Measurements from ENCODE around the gene CCDC60.

Gene CCDC60

DNA sequence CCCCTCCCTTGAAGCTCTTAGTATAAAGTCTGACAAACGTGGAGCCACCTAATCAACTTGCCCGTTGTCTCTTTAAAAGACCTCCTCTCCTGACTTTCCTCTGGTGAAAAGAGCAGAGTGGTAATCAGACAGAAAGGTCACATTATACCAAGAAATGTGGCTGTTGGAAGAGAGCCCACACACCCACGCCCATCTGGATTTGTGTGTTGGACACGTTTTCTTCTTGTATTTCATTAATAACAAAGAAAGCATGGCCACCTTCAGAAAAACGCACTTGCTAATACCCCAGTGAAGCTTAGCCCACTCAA is 41.3 kb downstream of the CCDC60 start (continued):
- TF ChIP-seq BCL11A (tag by site-specific recombination; IDR thresholded peaks at IDR 0.05; ENCODE audit: low read depth), result no peak
- no peak for TF ChIP-seq ZNF768 (tag by site-specific recombination; IDR thresholded peaks at IDR 0.05)

DNA sequence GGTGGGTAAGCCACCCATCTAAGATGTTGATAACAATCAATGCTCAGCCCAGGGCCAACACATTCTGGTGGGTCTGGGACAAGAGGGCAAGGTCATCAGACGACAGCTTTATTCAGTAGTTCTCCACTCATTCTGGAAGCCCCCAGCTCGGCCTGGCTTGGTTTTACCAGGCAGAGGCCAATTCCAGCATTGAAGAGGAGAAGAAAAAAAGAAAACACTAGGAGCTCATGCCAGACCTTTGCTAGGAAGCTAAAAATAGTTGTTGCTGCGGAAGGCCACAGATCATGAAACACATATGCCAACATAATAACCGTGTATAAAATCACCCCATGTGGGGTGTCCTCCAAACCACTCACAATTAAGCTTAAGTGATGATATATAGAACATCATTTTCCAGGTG is 44.4 kb downstream of the CCDC60 start:
- H3K4me1 ChIP-seq (ENCODE audit: control insufficient read depth, insufficient read depth, low read length), result no peaks in the 10 kb centered on the region
- POLR2A ChIA-PET, result no interaction called here
- CTCF ChIA-PET, result interaction anchor here (0.7 kb wide), 1 partner anchor 66 kb away, joined by 3 read pairs; no protein-coding TSS in a partner anchor

DNA sequence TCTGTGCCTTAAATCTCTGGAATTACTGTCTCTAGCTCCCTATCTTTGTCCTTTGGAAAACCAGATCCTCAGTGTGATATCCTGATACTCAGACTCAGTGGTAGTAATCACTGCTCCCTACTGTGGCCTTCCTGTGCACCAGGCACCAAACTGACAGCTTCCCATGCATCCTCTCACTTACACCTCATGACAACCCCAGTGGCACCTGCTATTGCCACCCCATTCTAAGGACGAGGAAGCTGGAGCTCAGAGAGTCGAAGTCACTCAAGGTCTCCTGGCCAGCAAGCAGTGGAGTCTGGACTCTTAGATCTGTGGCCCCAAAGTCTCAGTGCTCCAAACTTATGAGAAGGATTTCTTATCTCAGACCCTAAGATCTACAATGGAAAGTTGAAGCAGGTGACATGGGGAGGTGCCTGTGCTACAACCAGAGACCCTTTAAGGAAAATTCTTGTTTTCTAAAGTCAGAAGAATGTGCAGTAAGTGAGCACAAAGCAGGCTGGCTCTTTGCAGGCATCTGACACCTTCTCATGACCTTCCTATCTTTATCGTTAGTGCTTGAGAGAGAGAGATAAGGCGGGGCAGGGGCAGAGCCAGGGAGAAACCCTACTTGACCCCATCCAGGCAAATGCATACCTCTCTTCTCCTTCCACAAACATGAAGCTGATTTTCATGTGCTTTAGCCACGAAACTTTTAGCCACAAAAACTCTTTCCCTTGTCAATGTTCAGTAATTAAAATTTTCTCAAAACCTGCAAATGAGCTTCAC is 47.1 kb downstream of the CCDC60 start:
- POLR2A ChIA-PET, result no interaction called here
- H3K9me3 ChIP-seq (ENCODE audit: control insufficient read depth, insufficient read depth, low read depth, low read length), result no peaks in the 10 kb centered on the region
- no peaks in the 10 kb centered on the region for H3K36me3 ChIP-seq (ENCODE audit: control insufficient read depth in 2 of 2, insufficient read depth in 1 of 2, low read length in 2 of 2)
- H3K4me1 ChIP-seq (ENCODE audit: control insufficient read depth, insufficient read depth, low read length), result no peaks in the 10 kb centered on the region
- H3K27ac ChIP-seq (ENCODE audit: extremely low read depth, low read depth, low read length), result no peak overlapping the region
- CTCF ChIA-PET, result no interaction called here
- no peak overlapping the region for H3K4me3 ChIP-seq (ENCODE audit: low read depth, low read length)
- TF ChIP-seq EGR2 (tag by site-specific recombination; IDR thresholded peaks at IDR 0.05; ENCODE audit: low read depth), result no peak
- no peak for TF ChIP-seq KLF1 (tag by site-specific recombination; IDR thresholded peaks at IDR 0.05)
- TF ChIP-seq ZEB2 (tag by site-specific recombination; IDR thresholded peaks at IDR 0.05), result no peak
- no peak for TF ChIP-seq ZNF146 (tag by site-specific recombination; IDR thresholded peaks at IDR 0.05)
- no peak for TF ChIP-seq ZNF670 (tag by site-specific recombination; IDR thresholded peaks at IDR 0.05; ENCODE audit: low read depth)
- TF ChIP-seq BCL11B (tag by site-specific recombination; IDR thresholded peaks at IDR 0.05; ENCODE audit: low read depth), result no peak
- TF ChIP-seq, protein P1, sequence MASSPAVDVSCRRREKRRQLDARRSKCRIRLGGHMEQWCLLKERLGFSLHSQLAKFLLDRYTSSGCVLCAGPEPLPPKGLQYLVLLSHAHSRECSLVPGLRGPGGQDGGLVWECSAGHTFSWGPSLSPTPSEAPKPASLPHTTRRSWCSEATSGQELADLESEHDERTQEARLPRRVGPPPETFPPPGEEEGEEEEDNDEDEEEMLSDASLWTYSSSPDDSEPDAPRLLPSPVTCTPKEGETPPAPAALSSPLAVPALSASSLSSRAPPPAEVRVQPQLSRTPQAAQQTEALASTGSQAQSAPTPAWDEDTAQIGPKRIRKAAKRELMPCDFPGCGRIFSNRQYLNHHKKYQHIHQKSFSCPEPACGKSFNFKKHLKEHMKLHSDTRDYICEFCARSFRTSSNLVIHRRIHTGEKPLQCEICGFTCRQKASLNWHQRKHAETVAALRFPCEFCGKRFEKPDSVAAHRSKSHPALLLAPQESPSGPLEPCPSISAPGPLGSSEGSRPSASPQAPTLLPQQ (tag by site-specific recombination; IDR thresholded peaks at IDR 0.05), result no peak
- TF ChIP-seq ZNF138 (tag by site-specific recombination; IDR thresholded peaks at IDR 0.05; ENCODE audit: borderline replicate concordance), result no peak
- no peak for TF ChIP-seq ZNF335 (tag by site-specific recombination; conservative IDR thresholded peaks at IDR 0.05)
- TF ChIP-seq, protein P2, sequence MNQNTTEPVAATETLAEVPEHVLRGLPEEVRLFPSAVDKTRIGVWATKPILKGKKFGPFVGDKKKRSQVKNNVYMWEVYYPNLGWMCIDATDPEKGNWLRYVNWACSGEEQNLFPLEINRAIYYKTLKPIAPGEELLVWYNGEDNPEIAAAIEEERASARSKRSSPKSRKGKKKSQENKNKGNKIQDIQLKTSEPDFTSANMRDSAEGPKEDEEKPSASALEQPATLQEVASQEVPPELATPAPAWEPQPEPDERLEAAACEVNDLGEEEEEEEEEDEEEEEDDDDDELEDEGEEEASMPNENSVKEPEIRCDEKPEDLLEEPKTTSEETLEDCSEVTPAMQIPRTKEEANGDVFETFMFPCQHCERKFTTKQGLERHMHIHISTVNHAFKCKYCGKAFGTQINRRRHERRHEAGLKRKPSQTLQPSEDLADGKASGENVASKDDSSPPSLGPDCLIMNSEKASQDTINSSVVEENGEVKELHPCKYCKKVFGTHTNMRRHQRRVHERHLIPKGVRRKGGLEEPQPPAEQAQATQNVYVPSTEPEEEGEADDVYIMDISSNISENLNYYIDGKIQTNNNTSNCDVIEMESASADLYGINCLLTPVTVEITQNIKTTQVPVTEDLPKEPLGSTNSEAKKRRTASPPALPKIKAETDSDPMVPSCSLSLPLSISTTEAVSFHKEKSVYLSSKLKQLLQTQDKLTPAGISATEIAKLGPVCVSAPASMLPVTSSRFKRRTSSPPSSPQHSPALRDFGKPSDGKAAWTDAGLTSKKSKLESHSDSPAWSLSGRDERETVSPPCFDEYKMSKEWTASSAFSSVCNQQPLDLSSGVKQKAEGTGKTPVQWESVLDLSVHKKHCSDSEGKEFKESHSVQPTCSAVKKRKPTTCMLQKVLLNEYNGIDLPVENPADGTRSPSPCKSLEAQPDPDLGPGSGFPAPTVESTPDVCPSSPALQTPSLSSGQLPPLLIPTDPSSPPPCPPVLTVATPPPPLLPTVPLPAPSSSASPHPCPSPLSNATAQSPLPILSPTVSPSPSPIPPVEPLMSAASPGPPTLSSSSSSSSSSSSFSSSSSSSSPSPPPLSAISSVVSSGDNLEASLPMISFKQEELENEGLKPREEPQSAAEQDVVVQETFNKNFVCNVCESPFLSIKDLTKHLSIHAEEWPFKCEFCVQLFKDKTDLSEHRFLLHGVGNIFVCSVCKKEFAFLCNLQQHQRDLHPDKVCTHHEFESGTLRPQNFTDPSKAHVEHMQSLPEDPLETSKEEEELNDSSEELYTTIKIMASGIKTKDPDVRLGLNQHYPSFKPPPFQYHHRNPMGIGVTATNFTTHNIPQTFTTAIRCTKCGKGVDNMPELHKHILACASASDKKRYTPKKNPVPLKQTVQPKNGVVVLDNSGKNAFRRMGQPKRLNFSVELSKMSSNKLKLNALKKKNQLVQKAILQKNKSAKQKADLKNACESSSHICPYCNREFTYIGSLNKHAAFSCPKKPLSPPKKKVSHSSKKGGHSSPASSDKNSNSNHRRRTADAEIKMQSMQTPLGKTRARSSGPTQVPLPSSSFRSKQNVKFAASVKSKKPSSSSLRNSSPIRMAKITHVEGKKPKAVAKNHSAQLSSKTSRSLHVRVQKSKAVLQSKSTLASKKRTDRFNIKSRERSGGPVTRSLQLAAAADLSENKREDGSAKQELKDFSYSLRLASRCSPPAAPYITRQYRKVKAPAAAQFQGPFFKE (tag by site-specific recombination; IDR thresholded peaks at IDR 0.05; ENCODE audit: borderline replicate concordance), result no peak
- TF ChIP-seq SP2 (tag by site-specific recombination; IDR thresholded peaks at IDR 0.05), result no peak
- TF ChIP-seq ZFP69B (tag by site-specific recombination; IDR thresholded peaks at IDR 0.05), result no peak
- TF ChIP-seq ZNF350 (tag by site-specific recombination; IDR thresholded peaks at IDR 0.05), result no peak
- no peak for TF ChIP-seq ZSCAN16 (tag by site-specific recombination; IDR thresholded peaks at IDR 0.05)

More for the DNA sequence above, 44.4 kb downstream of the CCDC60 start:
- Histone ChIP-seq H3K9me3 (ENCODE audit: control insufficient read depth, insufficient read depth, low read depth, low read length) (no peaks in the 10 kb centered on the region), H3K4me3 (ENCODE audit: low read depth, low read length) (no peak overlapping the region), H3K36me3 (ENCODE audit: control insufficient read depth in 2 of 2, insufficient read depth in 1 of 2, low read length in 2 of 2) (no peaks in the 10 kb centered on the region), H3K27ac (ENCODE audit: extremely low read depth, low read depth, low read length) (no peak overlapping the region)
- TF ChIP-seq GFI1B (tag by site-specific recombination; IDR thresholded peaks at IDR 0.05) (no peak), ZNF621 (tag by site-specific recombination; IDR thresholded peaks at IDR 0.05) (no peak), ZNF626 (tag by site-specific recombination; IDR thresholded peaks at IDR 0.05) (no peak), ZNF658 (tag by site-specific recombination; IDR thresholded peaks at IDR 0.05) (no peak), TRIM28 (IDR thresholded peaks at IDR 0.05; ENCODE audit: borderline replicate concordance, low read length) (no peak), MYNN (tag by site-specific recombination; IDR thresholded peaks at IDR 0.05; ENCODE audit: borderline replicate concordance) (no peak), ZNF530 (tag by site-specific recombination; IDR thresholded peaks at IDR 0.05; ENCODE audit: low read depth) (no peak), ZFP41 (tag by site-specific recombination; IDR thresholded peaks at IDR 0.05; ENCODE audit: borderline replicate concordance) (no peak)
- TF ChIP-seq, protein P3, sequence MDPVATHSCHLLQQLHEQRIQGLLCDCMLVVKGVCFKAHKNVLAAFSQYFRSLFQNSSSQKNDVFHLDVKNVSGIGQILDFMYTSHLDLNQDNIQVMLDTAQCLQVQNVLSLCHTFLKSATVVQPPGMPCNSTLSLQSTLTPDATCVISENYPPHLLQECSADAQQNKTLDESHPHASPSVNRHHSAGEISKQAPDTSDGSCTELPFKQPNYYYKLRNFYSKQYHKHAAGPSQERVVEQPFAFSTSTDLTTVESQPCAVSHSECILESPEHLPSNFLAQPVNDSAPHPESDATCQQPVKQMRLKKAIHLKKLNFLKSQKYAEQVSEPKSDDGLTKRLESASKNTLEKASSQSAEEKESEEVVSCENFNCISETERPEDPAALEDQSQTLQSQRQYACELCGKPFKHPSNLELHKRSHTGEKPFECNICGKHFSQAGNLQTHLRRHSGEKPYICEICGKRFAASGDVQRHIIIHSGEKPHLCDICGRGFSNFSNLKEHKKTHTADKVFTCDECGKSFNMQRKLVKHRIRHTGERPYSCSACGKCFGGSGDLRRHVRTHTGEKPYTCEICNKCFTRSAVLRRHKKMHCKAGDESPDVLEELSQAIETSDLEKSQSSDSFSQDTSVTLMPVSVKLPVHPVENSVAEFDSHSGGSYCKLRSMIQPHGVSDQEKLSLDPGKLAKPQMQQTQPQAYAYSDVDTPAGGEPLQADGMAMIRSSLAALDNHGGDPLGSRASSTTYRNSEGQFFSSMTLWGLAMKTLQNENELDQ (tag by site-specific recombination; IDR thresholded peaks at IDR 0.05; ENCODE audit: low read depth), result no peak
- TF ChIP-seq, protein P4, sequence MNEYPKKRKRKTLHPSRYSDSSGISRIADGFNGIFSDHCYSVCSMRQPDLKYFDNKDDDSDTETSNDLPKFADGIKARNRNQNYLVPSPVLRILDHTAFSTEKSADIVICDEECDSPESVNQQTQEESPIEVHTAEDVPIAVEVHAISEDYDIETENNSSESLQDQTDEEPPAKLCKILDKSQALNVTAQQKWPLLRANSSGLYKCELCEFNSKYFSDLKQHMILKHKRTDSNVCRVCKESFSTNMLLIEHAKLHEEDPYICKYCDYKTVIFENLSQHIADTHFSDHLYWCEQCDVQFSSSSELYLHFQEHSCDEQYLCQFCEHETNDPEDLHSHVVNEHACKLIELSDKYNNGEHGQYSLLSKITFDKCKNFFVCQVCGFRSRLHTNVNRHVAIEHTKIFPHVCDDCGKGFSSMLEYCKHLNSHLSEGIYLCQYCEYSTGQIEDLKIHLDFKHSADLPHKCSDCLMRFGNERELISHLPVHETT (tag by site-specific recombination; IDR thresholded peaks at IDR 0.05), result no peak

Data from HEK293 (cell line).